CD4-positive, alpha-beta memory T cell (primary cell): ENCODE results near the gene TRAF2. TPM values are rescaled to one million over a fixed set of nuclear protein-coding genes. Genes with fewer than 3 reads are reported as not detected.

Source experiments
- CTCF ChIA-PET: fragments of 350-600 bp; sonication (Branson Sonifier 250); formaldehyde crosslinking; loops from one replicate; lab custom pipeline; 2021; ENCODE audit warnings: inconsistent platforms; ENCODE audit not compliant: partially characterized antibody; lab: Charles Lee
- POLR2A ChIA-PET: fragments of 350-600 bp; sonication (Branson Sonifier 250); formaldehyde crosslinking; loops from one replicate; lab custom pipeline; 2021; ENCODE audit not compliant: partially characterized antibody; lab: Charles Lee
- DNase-seq, 5 donors: peaks; one replicate each; pipeline versions ENCODE4 v3.0.0 to v3.0.0-alpha.2; 2020 to 2022; ENCODE audit warnings: mixed read lengths in 1 of 5
- H3K27ac ChIP-seq: one replicate; pipeline ENCODE4 v1.7.0; 2013; ENCODE audit warnings: low read depth, low read length
- H3K27me3 ChIP-seq: 2 replicates; pipeline ENCODE4 v1.7.0; 2013; ENCODE audit warnings: mild to moderate bottlenecking, low read length, moderate library complexity; ENCODE audit not compliant: insufficient read depth
- H3K36me3 ChIP-seq: 2 replicates; pipeline ENCODE4 v1.7.0; 2013; ENCODE audit warnings: mild to moderate bottlenecking, low read length, moderate library complexity; ENCODE audit not compliant: insufficient read depth
- H3K4me1 ChIP-seq: 2 replicates; pipeline ENCODE4 v1.7.0; 2013; ENCODE audit warnings: mild to moderate bottlenecking, low read length, moderate library complexity; ENCODE audit not compliant: insufficient read depth
- H3K4me3 ChIP-seq, 2 donors: one replicate each; pipeline ENCODE4 v1.7.0; 2013; ENCODE audit warnings: low read length in 2 of 2, mild to moderate bottlenecking in 1 of 2
- H3K9me3 ChIP-seq, 2 donors: one replicate each; pipeline ENCODE4 v1.7.0; 2013; ENCODE audit warnings: low read length in 2 of 2, control low read depth in 1 of 2; ENCODE audit not compliant: control insufficient read depth in 1 of 2
- H3K27ac Mint-ChIP-seq, 7 donors: one replicate each; pipeline ENCODE4 v1.8.0; 2020 to 2021; ENCODE audit warnings: mixed read lengths in 7 of 7, mild to moderate bottlenecking in 6 of 7, inconsistent platforms in 3 of 7, moderate library complexity in 3 of 7
- H3K27me3 Mint-ChIP-seq, 2 donors: one replicate each; pipeline ENCODE4 v1.8.0; 2020 to 2021; ENCODE audit warnings: mixed read lengths in 2 of 2
- H3K36me3 Mint-ChIP-seq, 2 donors: one replicate each; pipeline ENCODE4 v1.8.0; 2020 to 2021; ENCODE audit warnings: mixed read lengths in 2 of 2, inconsistent platforms in 1 of 2, mild to moderate bottlenecking in 1 of 2
- H3K4me1 Mint-ChIP-seq, 4 donors: one replicate each; pipeline ENCODE4 v1.8.0; 2020 to 2021; ENCODE audit warnings: mixed read lengths in 4 of 4, mild to moderate bottlenecking in 1 of 4
- H3K4me3 Mint-ChIP-seq, 8 donors: one replicate each; pipeline ENCODE4 v1.8.0; 2020 to 2021; ENCODE audit warnings: mixed read lengths in 8 of 8, mild to moderate bottlenecking in 7 of 8, moderate library complexity in 6 of 8, inconsistent platforms in 3 of 8
- H3K9me3 Mint-ChIP-seq, 8 donors: one replicate each; pipeline ENCODE4 v1.8.0; 2020 to 2021; ENCODE audit warnings: mixed read lengths in 8 of 8, mild to moderate bottlenecking in 5 of 8, inconsistent platforms in 3 of 8, moderate library complexity in 1 of 8
- intact Hi-C: fragments of 100-400 bp; cut with micrococcal nuclease; formaldehyde crosslinking; loops from one replicate; pipeline ENCODE4 v1.15.1; 2023
- polyA plus RNA-seq, 2 donors: library from polyadenylated mRNA; unstranded; fragments of 300-500 nt; fragmentation: Illumina TruSeq; gene quantifications; one replicate each; pipeline ENCODE4 v1.2.3, GENCODE V29; 2021
- total RNA-seq, 2 experiments: library from RNA; stranded (reverse); gene quantifications; one replicate each; pipeline ENCODE4 v1.2.3, GENCODE V29; 2021

Gene TRAF2
- total and polyA plus RNA-seq, 4 experiments from 2014 or later = 11.1 to 43.2 (median 32.7) TPM

- Histone ChIP-seq H3K27me3 (no peaks in the 10 kb centered on the region), H3K36me3 (no peaks in the 10 kb centered on the region), H3K4me1 (peaks cover 20% of the 10 kb centered on the region), H3K27ac (no peak within 1 kb of the TSS), H3K9me3 (no peaks in the 10 kb centered on the region), H3K4me3 (no peak within 1 kb of the TSS)
- peak in 1 of 5 donors; percentile 23 for DNase-seq
- peaks cover 0 to 6% of the 10 kb centered on the region in 2 donors for H3K27me3 Mint-ChIP-seq
- peaks cover 0 to 10% of the 10 kb centered on the region in 2 donors for H3K36me3 Mint-ChIP-seq
- no peak within 1 kb of the TSS for H3K27ac Mint-ChIP-seq
- H3K9me3 Mint-ChIP-seq = peaks cover 0 to under 1% (median 0%) of the 10 kb centered on the region in 8 donors
- peaks cover 3 to 21% (median 14%) of the 10 kb centered on the region in 4 donors for H3K4me1 Mint-ChIP-seq
- CTCF ChIA-PET = interaction anchor here (1.2 kb wide), 1 partner anchor 10 kb away, joined by 4 read pairs; the partner anchor contains the start of gene AJM1
- POLR2A ChIA-PET = no interaction called here
- intact Hi-C loops = no loop called here
- peak within 1 kb of the TSS in 1 of 8 donors; percentile 39 for H3K4me3 Mint-ChIP-seq
These were observed 34.2 kb upstream of the TRAF2 start, which contains the start of gene MAMDC4 for GRCh38 chr9:136851941-136852663. Gene MAMDC4, plus strand, starts transcription at chr9:136852346. Its CDS starts 71 bp downstream, at chr9:136852417.

GRCh38 chr9:136852664-136853595, 33.4 kb upstream of the TRAF2 start:
- no peak overlapping the region for H3K4me3 ChIP-seq
- Mint-ChIP-seq H3K36me3 (peaks cover 0 to 6% of the 10 kb centered on the region in 2 donors), H3K4me1 (peaks cover 0 to 15% (median 9%) of the 10 kb centered on the region in 4 donors), H3K9me3 (no peaks in the 10 kb centered on the region), H3K27me3 (peaks cover 0 to 2% of the 10 kb centered on the region in 2 donors), H3K27ac (no peak overlapping the region), H3K4me3 (no peak overlapping the region)
- H3K27ac ChIP-seq = no peak overlapping the region
- ChIA-PET CTCF (no interaction called here), POLR2A (interaction anchor here (1.1 kb wide), 1 partner anchor 11 kb away, joined by 3 read pairs; the partner anchor contains the start of gene AJM1)
- no peaks in the 10 kb centered on the region for H3K9me3 ChIP-seq
- peak in 1 of 5 donors; percentile 31 for DNase-seq
- intact Hi-C loops = no loop called here
- H3K36me3 ChIP-seq = no peaks in the 10 kb centered on the region
- no peaks in the 10 kb centered on the region for H3K27me3 ChIP-seq
- peaks cover 14% of the 10 kb centered on the region for H3K4me1 ChIP-seq

GRCh38 chr9:136853596-136854112, 32.7 kb upstream of the TRAF2 start:
- Histone ChIP-seq H3K4me3 (no peak overlapping the region), H3K27ac (no peak overlapping the region), H3K9me3 (no peaks in the 10 kb centered on the region), H3K4me1 (peaks cover 8% of the 10 kb centered on the region), H3K36me3 (no peaks in the 10 kb centered on the region), H3K27me3 (no peaks in the 10 kb centered on the region)
- ChIA-PET CTCF (interaction anchor here (1.0 kb wide), 1 partner anchor 10 kb away, joined by 3 read pairs; no protein-coding TSS in a partner anchor), POLR2A (interaction anchor here (1.1 kb wide), 1 partner anchor 11 kb away, joined by 3 read pairs; the partner anchor contains the start of gene AJM1)
- peak in 1 of 5 donors; percentile 38 for DNase-seq
- Mint-ChIP-seq H3K4me1 (peaks cover 0 to 12% (median 7%) of the 10 kb centered on the region in 4 donors), H3K27me3 (peaks cover 0 to 2% of the 10 kb centered on the region in 2 donors), H3K36me3 (peaks cover 0 to 5% of the 10 kb centered on the region in 2 donors), H3K27ac (peak overlapping the region in 2 of 7 donors; percentile 24 to 41), H3K9me3 (no peaks in the 10 kb centered on the region), H3K4me3 (no peak overlapping the region)
- intact Hi-C loops = no loop called here

GRCh38 chr9:136854113-136854841, 32.0 kb upstream of the TRAF2 start:
- POLR2A ChIA-PET = interaction anchor here (1.1 kb wide), 2 partner anchors 10 to 12 kb away, joined by 3 to 4 read pairs; partner anchors contain the start of gene AJM1
- Histone ChIP-seq H3K27me3 (no peaks in the 10 kb centered on the region), H3K4me3 (no peak overlapping the region), H3K27ac (no peak overlapping the region), H3K9me3 (no peaks in the 10 kb centered on the region), H3K36me3 (no peaks in the 10 kb centered on the region), H3K4me1 (peaks cover 8% of the 10 kb centered on the region)
- no peaks in the 10 kb centered on the region for H3K9me3 Mint-ChIP-seq
- intact Hi-C loops = no loop called here
- H3K27me3 Mint-ChIP-seq = no peaks in the 10 kb centered on the region
- peaks cover 0 to 12% (median 4%) of the 10 kb centered on the region in 4 donors for H3K4me1 Mint-ChIP-seq
- H3K36me3 Mint-ChIP-seq = peaks cover 0 to 1% of the 10 kb centered on the region in 2 donors
- CTCF ChIA-PET = interaction anchor here (1.0 kb wide), 1 partner anchor 10 kb away, joined by 3 read pairs; no protein-coding TSS in a partner anchor
- peak in 1 of 5 donors; percentile 38 for DNase-seq
- H3K27ac Mint-ChIP-seq = peak overlapping the region in 1 of 7 donors; percentile 24
- H3K4me3 Mint-ChIP-seq = peak overlapping the region in 1 of 8 donors; percentile 36

- Histone ChIP-seq H3K27me3 (no peaks in the 10 kb centered on the region), H3K4me3 (no peak overlapping the region), H3K9me3 (no peaks in the 10 kb centered on the region), H3K36me3 (no peaks in the 10 kb centered on the region), H3K27ac (no peak overlapping the region), H3K4me1 (peaks cover 5% of the 10 kb centered on the region)
- Mint-ChIP-seq H3K4me1 (peaks cover 0 to 8% (median under 1%) of the 10 kb centered on the region in 4 donors), H3K27me3 (no peaks in the 10 kb centered on the region), H3K4me3 (peak overlapping the region in 1 of 8 donors; percentile 36), H3K36me3 (no peaks in the 10 kb centered on the region), H3K27ac (no peak overlapping the region), H3K9me3 (no peaks in the 10 kb centered on the region)
- peak in 1 of 5 donors; percentile 28 for DNase-seq
- POLR2A ChIA-PET = interaction anchor here (1.1 kb wide), 1 partner anchor 9 kb away, joined by 4 read pairs; no protein-coding TSS in a partner anchor
- CTCF ChIA-PET = no interaction called here
- intact Hi-C loops = no loop called here
These were observed 31.4 kb upstream of the TRAF2 start for GRCh38 chr9:136854842-136855460.
